GM18511 (cell line): ENCODE data around the gene OSBPL10.
"Not testable (repeated sequence)": the region's sequence is repeated elsewhere in the genome, so short reads cannot be mapped to it uniquely, and the experiment has no call there.

ENCODE experiments used
- ATAC-seq: cut with Tn5 transposase; IDR thresholded peaks from one replicate; pipeline ENCODE4 v1.9.1; 2021; ENCODE audit warnings: mild to moderate bottlenecking, moderate library complexity; ENCODE audit not compliant: unreplicated experiment

The OSBPL10 gene

GRCh38 chr3:31821118-31821517, 159.9 kb downstream of the OSBPL10 start:
- no peak for ATAC-seq

DNA sequence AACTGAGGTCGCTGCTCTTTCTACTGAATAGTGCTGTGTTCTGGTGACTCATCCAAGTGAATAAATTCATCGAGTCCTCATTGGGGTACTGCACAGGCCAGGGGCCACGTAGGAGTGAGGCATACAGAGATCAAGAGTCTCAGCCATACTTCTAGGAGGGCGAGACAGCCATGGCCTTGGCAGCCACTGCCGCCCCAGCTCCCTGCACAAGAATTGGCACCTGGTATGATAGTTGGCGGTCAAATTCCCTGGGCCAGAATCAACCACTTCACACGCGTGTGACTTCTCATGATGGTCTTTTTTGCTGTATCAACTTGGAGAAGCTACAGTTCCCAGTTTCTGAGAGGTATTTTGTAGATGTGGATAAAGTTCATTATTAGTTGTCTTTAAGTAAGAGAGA, 161.6 kb downstream of the OSBPL10 start:
- ATAC-seq, result no peak

DNA sequence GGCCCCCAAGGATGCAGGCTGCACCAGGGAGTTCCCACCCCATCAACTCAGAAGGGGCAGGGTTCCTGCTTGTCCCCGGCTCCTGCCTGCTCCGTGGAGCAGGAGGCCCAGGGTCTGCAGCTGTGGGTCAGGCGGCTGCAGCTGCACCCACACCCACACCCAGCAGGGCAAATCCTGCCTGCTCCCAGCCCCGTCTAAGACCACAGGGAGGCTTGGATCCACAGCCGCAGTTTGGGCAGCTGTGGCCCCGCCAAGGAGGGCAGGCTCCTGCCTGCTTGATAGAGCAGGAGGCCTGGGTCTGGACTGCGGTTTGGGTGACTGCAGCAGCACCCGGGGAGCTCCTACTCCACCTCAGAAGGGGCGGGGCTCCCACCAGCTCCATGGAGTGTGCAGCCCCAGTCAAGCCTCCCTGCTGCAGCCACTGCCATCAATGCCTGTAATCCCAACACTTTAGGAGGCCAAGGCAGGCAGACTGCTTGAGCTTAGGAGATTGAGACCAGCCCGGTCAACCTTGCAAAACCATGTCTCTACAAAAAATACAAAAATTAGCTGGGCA, 163.6 kb downstream of the OSBPL10 start:
- no peak for ATAC-seq

DNA sequence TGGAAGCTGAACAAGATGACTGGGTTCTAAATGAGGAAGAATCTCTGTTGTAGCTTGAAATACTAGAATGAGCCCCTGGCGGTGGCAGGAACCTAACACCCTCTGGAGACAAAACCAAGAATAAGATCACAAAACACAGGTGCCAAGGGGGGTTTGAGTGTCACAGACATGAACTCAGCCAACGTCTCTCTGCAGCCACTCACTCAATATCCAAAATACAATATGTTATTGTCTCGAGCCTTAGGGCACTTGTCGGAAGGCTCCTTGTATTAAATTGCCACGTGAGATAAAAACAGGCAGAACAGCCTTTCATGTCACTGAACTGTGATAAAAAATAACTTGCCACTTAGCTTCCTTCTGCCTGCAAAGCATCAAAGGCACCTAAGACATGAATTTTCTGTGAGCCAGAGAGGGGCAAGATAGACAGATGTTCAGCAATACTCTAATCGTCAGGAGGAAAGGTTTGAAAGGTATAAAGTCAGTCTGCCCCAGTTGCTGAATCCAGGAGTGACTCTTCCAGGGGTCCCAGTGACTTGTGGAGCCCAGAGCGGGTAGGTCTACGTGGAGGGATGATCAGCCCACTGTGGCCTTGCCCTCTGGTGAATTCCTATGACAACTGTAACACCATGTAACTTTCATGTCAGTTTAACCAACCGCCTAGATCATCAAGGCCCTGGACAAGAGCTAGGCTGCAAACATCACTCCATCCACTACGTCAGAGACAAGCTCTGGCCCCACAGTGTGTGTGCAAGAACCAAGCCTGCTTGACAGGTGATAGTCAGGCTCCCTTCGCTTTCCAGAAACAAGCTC, 165.2 kb downstream of the OSBPL10 start:
- no peak for ATAC-seq

GRCh38 chr3:31815006-31815405, 166.1 kb downstream of the OSBPL10 start:
- no peak for ATAC-seq

DNA sequence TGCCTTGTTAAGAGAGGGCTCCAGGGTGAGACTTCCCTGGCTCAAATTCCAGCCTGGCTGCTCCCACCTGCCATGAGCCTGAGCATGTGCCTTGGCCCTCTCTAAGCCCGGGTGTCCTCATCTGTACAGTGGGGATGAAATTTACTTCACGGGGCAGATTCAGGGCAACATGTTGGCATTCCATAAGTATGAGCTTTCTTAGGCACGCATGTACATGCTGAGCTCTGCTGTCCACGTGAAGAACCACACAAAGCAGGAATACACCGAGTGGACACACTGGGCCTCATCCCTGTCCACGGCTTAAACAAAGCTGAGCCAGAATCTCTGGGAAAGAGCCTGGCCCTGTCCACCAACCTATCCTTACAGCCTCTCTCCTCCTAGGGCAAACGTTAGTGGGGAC, 167.4 kb downstream of the OSBPL10 start:
- ATAC-seq, result no peak

GRCh38 chr3:31813197-31813596, 167.9 kb downstream of the OSBPL10 start:
- no peak for ATAC-seq

GRCh38 chr3:31810991-31811433, 170.1 kb downstream of the OSBPL10 start:
- ATAC-seq, result no peak

- no peak for ATAC-seq
Measured at GRCh38 chr3:31808143-31808720, 172.8 kb downstream of the OSBPL10 start.

GRCh38 chr3:31804251-31805051, 176.6 kb downstream of the OSBPL10 start:
- ATAC-seq, result no peak

DNA sequence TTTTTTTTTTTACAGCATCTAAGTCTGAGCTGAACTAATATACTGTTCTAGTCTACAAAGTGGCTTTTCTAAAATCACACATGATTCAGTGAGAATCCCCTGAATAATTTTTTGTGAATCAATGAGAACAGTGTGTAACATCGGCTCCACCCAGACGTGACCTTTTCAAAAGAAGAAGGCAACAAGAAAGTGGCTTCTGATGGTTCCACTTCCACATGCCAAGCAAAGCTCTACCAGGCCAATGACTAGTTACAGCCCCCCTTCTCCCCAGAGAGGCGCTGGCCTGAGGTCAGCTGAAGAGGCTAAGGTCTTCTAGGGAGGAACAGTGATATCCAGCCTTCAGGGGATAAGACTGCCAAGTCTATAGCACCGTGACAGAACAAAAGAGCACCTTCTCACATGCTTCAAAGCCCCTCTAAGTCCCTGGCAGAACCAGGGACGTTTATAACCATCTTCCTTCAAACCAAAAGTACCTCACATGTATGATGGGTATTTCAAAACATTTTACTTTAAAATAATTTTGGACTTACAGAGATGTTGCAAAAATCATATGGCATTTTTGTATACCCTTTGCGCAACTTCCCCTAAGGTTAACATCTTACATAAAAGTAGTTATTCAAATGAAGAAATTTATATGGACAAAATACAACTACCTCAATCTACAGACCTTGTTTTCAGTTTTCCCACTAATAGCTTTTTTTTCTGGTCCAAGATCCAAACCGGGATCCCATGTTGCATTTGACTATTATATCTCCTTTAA, 177.9 kb downstream of the OSBPL10 start:
- ATAC-seq, result no peak

- no peak for ATAC-seq
Measured at GRCh38 chr3:31800436-31800835, 180.6 kb downstream of the OSBPL10 start.

DNA sequence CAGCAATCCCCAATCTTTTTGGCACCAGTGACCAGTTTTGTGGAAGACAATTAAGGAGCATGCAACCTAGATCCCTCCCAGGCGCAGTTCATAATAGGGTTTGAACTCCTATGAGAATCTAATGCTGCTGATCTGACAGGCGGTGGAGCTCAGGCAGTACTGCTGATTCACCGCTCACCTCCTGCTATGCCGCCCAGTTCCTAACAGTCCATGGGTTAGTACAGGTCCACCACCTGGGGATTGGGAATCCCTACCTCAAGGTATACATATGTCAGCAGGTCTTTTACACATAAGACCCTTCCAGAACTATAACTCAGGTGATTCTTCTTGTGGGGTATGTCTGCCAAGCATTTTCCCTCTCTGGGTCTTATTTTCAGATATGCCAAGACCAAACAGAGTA, 182.2 kb downstream of the OSBPL10 start:
- ATAC-seq, result no peak

DNA sequence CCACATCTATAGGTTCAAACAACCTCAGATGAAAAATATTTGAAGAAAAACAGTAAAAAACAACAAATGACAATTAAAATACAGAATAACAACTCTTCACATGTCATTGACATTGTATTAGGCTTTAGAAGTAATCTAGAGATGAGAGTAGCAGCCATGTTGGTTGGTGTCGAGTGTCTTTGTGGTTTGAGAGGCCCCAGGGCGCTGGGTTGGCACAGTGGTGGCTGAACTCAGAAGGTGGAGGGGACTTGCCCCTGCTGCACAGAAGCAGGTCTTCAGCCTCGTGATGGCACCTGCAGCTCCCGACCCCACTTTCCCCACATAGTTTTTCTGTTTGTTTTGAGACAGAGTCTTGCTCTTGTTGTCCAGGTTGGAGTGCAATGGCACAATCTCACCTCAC, 187.2 kb downstream of the OSBPL10 start:
- no peak for ATAC-seq

DNA sequence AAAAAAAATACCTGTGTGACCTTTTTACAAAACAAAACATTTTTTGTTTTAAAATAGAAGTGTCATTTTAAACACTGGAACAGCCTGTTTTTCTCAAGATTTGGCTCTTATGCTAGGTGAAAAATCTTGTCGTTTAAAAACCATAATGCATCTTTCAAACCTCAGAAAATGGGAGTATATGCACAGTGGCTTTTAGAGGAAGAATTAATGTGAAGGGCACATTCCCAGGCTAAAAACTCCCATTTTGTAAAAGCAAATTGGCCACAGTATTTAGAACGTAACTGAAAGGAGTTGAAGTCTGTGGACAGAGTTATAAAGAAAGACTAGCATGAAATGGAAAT, 190.0 kb downstream of the OSBPL10 start:
- ATAC-seq, result no peak

- no peak for ATAC-seq
Measured at GRCh38 chr3:31790193-31791089, 190.6 kb downstream of the OSBPL10 start.

- no peak for ATAC-seq
Measured at GRCh38 chr3:31789429-31789828, 191.6 kb downstream of the OSBPL10 start.

GRCh38 chr3:31785734-31786133, 195.3 kb downstream of the OSBPL10 start:
- no peak for ATAC-seq

- ATAC-seq, result no peak
Measured at GRCh38 chr3:31785286-31785685, 195.8 kb downstream of the OSBPL10 start.

DNA sequence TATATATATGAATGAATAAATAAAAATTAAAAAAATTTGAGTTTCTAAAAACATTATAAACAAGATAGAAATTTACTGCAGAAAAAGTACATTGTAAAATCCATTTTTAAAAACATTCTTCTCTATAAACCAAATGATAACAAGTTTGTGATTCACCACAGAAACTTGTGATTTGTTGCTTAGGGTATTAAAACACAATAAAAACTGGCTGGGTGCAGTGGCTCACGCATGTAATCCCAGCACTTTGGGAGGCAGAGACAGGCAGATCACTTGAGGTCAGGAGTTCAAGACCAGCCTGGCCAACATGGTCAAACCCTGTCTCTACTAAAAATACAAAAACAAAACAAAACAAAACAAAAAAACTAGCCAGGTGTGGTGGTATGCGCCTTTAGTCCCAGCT, 197.2 kb downstream of the OSBPL10 start:
- ATAC-seq, result not testable (repeated sequence)
